DMS79 (cell line): ENCODE measurements around the gene DNMT1.
"Not testable (repeated sequence)": the region's sequence is repeated elsewhere in the genome, so short reads cannot be mapped to it uniquely, and the experiment has no call there.

Experiments
- DNase-seq: peaks from one replicate; lab custom pipeline; 2025; lab: John Stamatoyannopoulos, UW

The DNMT1 gene

GRCh38 chr19:10182847-10183246 is 11.9 kb downstream of the DNMT1 start:
- no peak for DNase-seq

- no peak for DNase-seq
Measured at GRCh38 chr19:10182076-10182475, 12.7 kb downstream of the DNMT1 start.

- DNase-seq: no peak
Measured at GRCh38 chr19:10180459-10180858, 14.3 kb downstream of the DNMT1 start.

GRCh38 chr19:10180024-10180423 is 14.7 kb downstream of the DNMT1 start:
- DNase-seq: not testable (repeated sequence)

GRCh38 chr19:10173527-10173926 is 21.2 kb downstream of the DNMT1 start:
- DNase-seq: no peak

- no peak for DNase-seq
Measured at GRCh38 chr19:10168386-10168948, 26.3 kb downstream of the DNMT1 start.

- DNase-seq: no peak
Measured at GRCh38 chr19:10167459-10167858, 27.3 kb downstream of the DNMT1 start.

- DNase-seq: not testable (repeated sequence)
Measured at GRCh38 chr19:10166501-10166900, 28.3 kb downstream of the DNMT1 start.

GRCh38 chr19:10166046-10166445 is 28.7 kb downstream of the DNMT1 start:
- DNase-seq: no peak

GRCh38 chr19:10163536-10163935 is 31.2 kb downstream of the DNMT1 start:
- no peak for DNase-seq

GRCh38 chr19:10159610-10160009 is 35.1 kb downstream of the DNMT1 start:
- DNase-seq: no peak

GRCh38 chr19:10158485-10158884 is 36.3 kb downstream of the DNMT1 start:
- no peak for DNase-seq

- no peak for DNase-seq
Measured at GRCh38 chr19:10158071-10158470, 36.7 kb downstream of the DNMT1 start.

GRCh38 chr19:10155839-10156238 is 38.9 kb downstream of the DNMT1 start:
- DNase-seq: no peak

GRCh38 chr19:10152100-10152499 is 42.7 kb downstream of the DNMT1 start:
- DNase-seq: no peak

- DNase-seq: no peak
Measured at GRCh38 chr19:10151521-10151920, 43.2 kb downstream of the DNMT1 start.

GRCh38 chr19:10149427-10149826 is 45.3 kb downstream of the DNMT1 start:
- DNase-seq: no peak

GRCh38 chr19:10146142-10146541 is 48.6 kb downstream of the DNMT1 start:
- no peak for DNase-seq

- DNase-seq: no peak
Measured at GRCh38 chr19:10145031-10145430, 49.7 kb downstream of the DNMT1 start.

GRCh38 chr19:10144361-10144760 is 50.4 kb downstream of the DNMT1 start:
- DNase-seq: no peak

- no peak for DNase-seq
Measured at GRCh38 chr19:10143681-10144080, 51.1 kb downstream of the DNMT1 start.

- DNase-seq: no peak
Measured at GRCh38 chr19:10142701-10143375, 51.9 kb downstream of the DNMT1 start.

- DNase-seq: no peak
Measured at GRCh38 chr19:10141973-10142372, 52.8 kb downstream of the DNMT1 start.

- no peak for DNase-seq
Measured at GRCh38 chr19:10141479-10141878, 53.3 kb downstream of the DNMT1 start.
